ENCODE measurements around the gene MACROD2.

The MACROD2 gene

GRCh38 chr20:14418376-14418775 is 423.1 kb downstream of the MACROD2 start:
- Histone ChIP-seq H3K36me3 (no peaks in the 10 kb centered on the region), H3K4me1 (peaks cover 19% of the 10 kb centered on the region), H3K4me3 (ENCODE audit: low read depth, low read length) (no peak overlapping the region), H3K27me3 (no peaks in the 10 kb centered on the region), H3K9me3 (no peaks in the 10 kb centered on the region)
- TF ChIP-seq, protein P1, sequence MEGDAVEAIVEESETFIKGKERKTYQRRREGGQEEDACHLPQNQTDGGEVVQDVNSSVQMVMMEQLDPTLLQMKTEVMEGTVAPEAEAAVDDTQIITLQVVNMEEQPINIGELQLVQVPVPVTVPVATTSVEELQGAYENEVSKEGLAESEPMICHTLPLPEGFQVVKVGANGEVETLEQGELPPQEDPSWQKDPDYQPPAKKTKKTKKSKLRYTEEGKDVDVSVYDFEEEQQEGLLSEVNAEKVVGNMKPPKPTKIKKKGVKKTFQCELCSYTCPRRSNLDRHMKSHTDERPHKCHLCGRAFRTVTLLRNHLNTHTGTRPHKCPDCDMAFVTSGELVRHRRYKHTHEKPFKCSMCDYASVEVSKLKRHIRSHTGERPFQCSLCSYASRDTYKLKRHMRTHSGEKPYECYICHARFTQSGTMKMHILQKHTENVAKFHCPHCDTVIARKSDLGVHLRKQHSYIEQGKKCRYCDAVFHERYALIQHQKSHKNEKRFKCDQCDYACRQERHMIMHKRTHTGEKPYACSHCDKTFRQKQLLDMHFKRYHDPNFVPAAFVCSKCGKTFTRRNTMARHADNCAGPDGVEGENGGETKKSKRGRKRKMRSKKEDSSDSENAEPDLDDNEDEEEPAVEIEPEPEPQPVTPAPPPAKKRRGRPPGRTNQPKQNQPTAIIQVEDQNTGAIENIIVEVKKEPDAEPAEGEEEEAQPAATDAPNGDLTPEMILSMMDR (IDR thresholded peaks at IDR 0.05; ENCODE audit: low read depth, low read length): no peak
- DNase-seq: no peak

DNA sequence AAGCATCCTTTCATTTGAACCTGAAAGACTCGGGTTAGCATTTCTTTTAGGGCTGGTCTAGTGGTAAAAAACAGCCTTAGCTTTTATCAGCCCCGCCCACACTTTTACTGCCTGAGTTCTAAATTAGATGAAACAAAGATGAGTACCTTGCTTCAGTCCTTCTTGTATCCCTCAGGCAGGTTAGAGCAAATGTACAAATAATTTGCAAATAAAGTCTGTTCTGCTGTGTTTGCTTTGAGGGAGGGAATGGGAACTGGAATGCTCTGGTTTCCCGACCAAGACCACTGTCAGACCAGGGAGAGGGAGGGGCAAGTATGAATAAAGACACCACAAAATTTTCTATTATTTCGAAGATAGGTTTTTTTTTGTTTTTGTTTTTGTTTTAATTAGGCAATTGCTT is 427.6 kb downstream of the MACROD2 start:
- TF ChIP-seq, protein P1 (IDR thresholded peaks at IDR 0.05; ENCODE audit: low read depth, low read length): no peak
- DNase-seq: no peak
- no peaks in the 10 kb centered on the region for H3K4me1 ChIP-seq
- no peak overlapping the region for H3K4me3 ChIP-seq (ENCODE audit: low read depth, low read length)
- H3K9me3 ChIP-seq: no peaks in the 10 kb centered on the region
- H3K36me3 ChIP-seq: no peaks in the 10 kb centered on the region
- H3K27me3 ChIP-seq: no peaks in the 10 kb centered on the region

DNA sequence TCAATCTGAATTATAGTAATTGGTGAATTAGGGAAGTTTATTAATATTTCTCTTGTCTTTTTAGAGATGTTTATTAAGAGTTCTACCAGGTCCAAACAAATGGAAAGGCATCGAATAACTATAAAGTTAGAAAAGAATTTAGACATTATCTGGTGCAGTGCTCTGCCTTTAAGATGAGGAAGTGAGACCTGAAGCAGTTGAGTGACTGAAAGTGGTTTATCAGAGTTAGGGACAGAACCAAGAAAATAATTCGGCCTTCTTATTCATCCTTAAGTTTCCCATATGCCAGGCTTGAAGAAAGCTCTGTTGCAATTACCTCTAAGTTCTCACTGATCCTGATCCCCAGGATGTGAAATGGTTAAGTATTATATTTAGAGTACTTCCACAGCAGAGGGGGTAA is 436.3 kb downstream of the MACROD2 start:
- Histone ChIP-seq H3K36me3 (no peaks in the 10 kb centered on the region), H3K9me3 (no peaks in the 10 kb centered on the region), H3K4me3 (ENCODE audit: low read depth, low read length) (no peak overlapping the region), H3K4me1 (no peaks in the 10 kb centered on the region), H3K27me3 (no peaks in the 10 kb centered on the region)
- no peak for DNase-seq
- TF ChIP-seq, protein P1 (IDR thresholded peaks at IDR 0.05; ENCODE audit: low read depth, low read length): no peak

GRCh38 chr20:14432085-14432484 is 436.8 kb downstream of the MACROD2 start:
- no peaks in the 10 kb centered on the region for H3K27me3 ChIP-seq
- H3K36me3 ChIP-seq: no peaks in the 10 kb centered on the region
- no peak for DNase-seq
- H3K4me1 ChIP-seq: no peaks in the 10 kb centered on the region
- TF ChIP-seq, protein P1 (IDR thresholded peaks at IDR 0.05; ENCODE audit: low read depth, low read length): no peak
- no peak overlapping the region for H3K4me3 ChIP-seq (ENCODE audit: low read depth, low read length)
- H3K9me3 ChIP-seq: no peaks in the 10 kb centered on the region

GRCh38 chr20:14432597-14432996 is 437.3 kb downstream of the MACROD2 start:
- no peak overlapping the region for H3K4me3 ChIP-seq (ENCODE audit: low read depth, low read length)
- no peaks in the 10 kb centered on the region for H3K27me3 ChIP-seq
- no peaks in the 10 kb centered on the region for H3K4me1 ChIP-seq
- no peaks in the 10 kb centered on the region for H3K9me3 ChIP-seq
- TF ChIP-seq, protein P1 (IDR thresholded peaks at IDR 0.05; ENCODE audit: low read depth, low read length): no peak
- H3K36me3 ChIP-seq: no peaks in the 10 kb centered on the region
- no peak for DNase-seq

- H3K27me3 ChIP-seq: no peaks in the 10 kb centered on the region
Observed at GRCh38 chr20:14434384-14435136, 439.2 kb downstream of the MACROD2 start.

More at GRCh38 chr20:14434384-14435136, 439.2 kb downstream of the MACROD2 start:
- Histone ChIP-seq H3K36me3 (no peaks in the 10 kb centered on the region), H3K4me3 (ENCODE audit: low read depth, low read length) (no peak overlapping the region), H3K4me1 (no peaks in the 10 kb centered on the region), H3K9me3 (no peaks in the 10 kb centered on the region)
- DNase-seq: no peak
- TF ChIP-seq, protein P1 (IDR thresholded peaks at IDR 0.05; ENCODE audit: low read depth, low read length): no peak
